Superior temporal gyrus (tissue), 1 donor: ENCODE results near the gene RACK1.

Experiments used
- DNase-seq: peaks from one replicate; pipeline ENCODE4 v3.0.0-alpha.2; 2016; ENCODE audit errors: extremely low spot score

The RACK1 gene

DNA sequence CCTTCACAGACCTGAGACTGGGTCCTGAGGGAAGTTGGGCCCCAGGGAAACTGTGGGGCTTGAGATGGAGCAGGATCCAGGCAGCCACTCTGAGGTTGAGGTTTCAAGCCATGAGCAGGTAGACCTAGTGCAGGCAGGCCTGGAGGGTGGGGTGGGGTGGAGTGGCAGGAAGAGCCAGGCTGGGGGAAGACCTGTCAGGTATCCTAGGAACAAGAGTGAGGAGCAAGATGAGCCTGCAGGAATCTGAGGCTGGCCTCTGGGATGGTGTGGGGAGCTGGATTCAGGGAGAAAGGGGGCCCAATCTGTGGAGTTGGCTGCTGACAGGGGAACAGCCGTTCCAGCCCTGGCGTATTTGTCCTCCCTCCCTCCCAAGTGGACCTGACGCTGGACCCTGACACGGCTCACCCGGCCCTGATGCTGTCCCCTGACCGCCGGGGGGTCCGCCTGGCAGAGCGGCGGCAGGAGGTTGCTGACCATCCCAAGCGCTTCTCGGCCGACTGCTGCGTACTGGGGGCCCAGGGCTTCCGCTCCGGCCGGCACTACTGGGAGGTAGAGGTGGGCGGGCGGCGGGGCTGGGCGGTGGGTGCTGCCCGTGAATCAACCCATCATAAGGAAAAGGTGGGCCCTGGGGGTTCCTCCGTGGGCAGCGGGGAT lies 9.8 kb downstream of the RACK1 start:
- no peak for DNase-seq

GRCh38 chr5:181233088-181233800 lies 10.5 kb downstream of the RACK1 start:
- no peak for DNase-seq

DNA sequence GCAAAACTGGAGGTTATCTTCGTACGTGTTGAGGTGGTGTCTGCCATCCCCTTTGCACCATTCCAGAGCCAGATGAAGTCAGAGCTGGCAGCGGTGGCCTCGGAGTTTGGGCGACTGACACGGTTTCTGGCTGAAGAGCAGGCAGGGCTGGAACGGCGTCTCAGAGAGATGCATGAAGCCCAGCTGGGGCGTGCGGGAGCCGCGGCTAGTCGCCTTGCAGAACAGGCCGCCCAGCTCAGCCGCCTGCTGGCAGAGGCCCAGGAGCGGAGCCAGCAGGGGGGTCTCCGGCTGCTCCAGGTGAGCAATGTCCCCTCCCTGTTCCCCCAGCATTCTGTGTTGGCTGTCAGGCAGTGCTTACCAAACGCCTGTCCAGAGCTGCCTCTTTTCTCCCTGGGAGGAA lies 11.1 kb downstream of the RACK1 start:
- no peak for DNase-seq

DNA sequence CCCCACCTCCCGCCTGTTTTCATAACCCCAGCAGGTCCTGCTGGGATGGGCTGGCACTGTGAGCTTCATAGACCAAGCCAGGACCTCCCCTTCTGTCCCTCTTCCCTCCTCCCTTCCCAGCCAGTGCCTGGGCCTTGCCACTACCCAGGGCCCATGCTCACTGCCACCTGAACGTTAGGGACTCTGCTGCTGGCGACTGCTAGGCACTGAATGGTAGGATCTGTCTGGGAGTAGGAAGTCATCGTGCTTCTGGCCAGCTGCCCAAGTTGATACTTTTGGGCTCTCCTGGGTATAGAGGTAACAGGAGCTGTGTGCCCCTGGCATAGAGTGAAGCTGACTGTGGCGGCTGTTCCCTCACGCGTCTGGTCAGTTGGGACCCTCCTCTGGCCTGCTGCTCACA lies 12.3 kb downstream of the RACK1 start:
- no peak for DNase-seq

DNA sequence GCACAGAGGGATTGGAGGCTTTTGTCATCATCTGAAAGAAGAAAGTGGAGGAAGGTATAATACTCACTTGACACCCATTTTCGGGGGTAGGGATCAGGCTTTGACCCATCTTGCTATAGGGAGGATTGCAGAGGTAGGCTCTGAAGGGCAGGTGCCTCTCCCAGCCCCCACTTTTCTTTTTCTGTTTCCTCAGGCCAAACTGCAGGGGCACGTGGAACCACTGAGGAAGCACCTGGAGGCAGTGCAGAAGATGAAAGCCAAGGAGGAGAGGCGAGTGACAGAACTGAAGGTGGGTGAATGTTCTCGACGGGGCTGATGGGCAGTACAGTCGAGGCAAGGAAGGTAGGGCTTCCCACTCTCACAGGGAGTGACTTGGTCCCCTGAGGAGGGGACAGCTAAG lies 13.2 kb downstream of the RACK1 start:
- DNase-seq: no peak

GRCh38 chr5:181229996-181230395 lies 13.7 kb downstream of the RACK1 start:
- DNase-seq: no peak

GRCh38 chr5:181224390-181225229 lies 19.1 kb downstream of the RACK1 start:
- DNase-seq: no peak

- no peak for DNase-seq
Measured at GRCh38 chr5:181223729-181224389, 19.8 kb downstream of the RACK1 start.

- DNase-seq: peak; percentile 97
Measured at GRCh38 chr5:181223058-181223728, 20.5 kb downstream of the RACK1 start, which contains the start of gene TRIM41. Gene TRIM41 (plus strand): TSS chr5:181223281. CDS start chr5:181224000, 719 bp downstream.

DNA sequence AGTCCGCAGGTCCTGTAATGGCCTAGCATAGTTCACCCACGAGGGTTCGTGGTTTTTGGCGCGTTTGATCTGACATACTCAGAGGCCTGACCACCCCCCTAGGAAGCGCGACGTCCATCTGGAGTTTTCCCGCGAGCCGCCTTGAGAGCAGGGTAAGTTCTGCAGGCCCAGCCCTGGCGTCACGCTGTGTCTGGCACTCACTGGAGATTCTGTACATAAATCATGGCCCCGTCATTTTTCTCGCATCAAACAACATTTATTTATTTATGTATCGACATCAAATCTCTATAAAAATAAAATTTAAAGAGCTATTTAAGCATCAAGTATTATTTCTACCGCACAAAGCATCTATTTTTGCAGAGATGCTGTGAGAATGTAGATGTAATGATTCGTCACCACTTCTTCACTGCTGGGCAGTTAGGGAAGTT lies 21.1 kb downstream of the RACK1 start:
- no peak for DNase-seq

DNA sequence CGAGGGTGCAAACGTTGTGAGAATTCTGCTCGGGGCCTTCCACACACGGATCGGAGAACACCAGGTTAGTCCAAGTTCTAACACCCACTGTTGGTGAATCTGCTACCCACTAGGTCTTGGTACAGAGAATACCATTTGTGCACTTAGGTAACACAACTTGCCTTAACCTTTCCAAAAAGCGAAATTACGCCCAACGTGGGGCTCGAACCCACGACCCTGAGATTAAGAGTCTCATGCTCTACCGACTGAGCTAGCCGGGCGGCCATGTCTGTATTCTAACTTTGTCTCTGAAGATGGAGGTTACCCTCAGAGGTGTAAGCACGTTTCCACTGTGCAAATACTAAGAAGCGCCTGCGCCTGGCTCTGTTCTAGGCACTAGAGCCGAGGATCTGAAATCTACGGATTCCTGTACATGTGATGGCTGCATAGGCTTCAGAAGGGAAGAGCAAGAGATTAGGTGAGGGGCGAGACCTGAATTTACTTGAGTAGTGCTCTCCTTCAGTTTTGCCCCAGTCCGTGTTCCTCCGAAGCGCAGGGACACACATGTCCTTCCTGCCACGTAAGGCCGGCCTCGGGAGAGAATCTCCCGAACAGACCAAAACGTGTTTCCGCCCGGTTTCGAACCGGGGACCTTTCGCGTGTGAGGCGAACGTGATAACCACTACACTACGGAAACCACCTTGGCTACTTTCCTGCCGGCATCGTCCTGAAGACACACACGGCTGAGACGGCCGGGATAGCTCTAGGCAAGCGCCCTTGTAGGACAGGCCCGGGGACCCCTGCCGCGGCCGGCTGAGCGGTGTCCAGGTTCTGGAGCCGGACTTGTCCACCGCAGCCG lies 21.7 kb downstream of the RACK1 start:
- peak; percentile 96 for DNase-seq

DNA sequence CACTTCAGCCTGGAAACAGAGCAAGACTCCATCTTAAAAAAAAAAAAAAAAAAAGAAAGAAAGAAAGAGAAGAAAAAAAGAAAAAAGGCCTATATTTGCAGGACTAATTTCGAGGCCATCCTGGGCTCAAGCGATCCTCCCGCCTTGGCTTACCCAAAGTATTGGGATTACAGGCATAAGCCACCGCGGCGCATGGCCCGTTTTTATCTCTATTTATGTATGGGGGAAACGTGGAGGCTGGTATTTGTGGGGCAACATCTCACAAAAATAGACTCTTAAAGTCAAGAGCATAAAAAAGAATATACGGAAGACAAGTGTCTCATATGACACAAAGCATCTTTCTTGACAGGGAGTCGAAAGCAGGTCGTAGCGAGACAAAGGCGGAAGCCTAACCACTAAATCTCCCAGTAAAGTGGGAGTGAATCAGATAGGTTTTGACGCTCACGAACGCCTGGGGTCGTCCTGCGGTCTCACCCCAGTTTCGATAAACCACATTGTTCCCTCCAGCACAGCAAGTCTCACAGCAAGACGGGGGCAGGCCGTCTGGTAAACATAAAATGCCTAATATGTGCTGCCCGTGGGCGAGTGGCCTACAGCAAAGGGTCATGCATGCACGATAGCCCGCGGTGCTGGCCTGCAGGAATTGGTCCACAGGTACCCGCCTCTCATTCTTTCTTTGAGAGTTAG lies 22.5 kb downstream of the RACK1 start:
- no peak for DNase-seq

DNA sequence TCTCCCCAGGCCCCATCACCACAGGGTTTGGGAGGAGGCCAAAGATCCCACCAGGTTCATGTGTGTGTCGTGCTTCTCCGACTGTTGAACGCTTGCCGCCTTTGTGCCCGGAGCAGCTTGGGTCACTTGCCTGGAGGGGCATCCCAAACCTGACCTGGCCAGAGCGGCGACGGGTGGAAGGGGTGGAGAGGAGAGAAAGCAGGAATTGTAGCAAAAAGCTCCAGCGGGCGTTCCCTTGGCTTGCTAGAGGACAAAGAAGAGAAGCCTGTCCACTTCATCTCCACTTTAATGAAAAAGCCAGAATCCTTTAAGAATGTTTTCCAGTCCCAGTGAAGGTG lies 23.6 kb downstream of the RACK1 start:
- no peak for DNase-seq

GRCh38 chr5:181219262-181220177 lies 24.2 kb downstream of the RACK1 start:
- no peak for DNase-seq

- no peak for DNase-seq
Measured at GRCh38 chr5:181218795-181219124, 24.9 kb downstream of the RACK1 start.

DNA sequence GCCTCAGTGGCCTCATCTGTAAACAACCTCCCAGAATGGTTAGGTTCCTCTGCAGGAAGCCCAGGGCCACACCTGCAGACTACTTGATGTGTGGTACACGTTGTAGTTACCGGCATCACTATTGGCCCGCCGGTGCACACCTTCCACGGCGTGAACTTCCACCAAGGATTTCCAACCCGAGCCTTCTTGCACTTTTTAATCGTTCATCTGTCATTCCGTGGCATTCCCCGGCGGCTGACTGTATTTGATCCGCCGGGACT lies 26.0 kb downstream of the RACK1 start:
- no peak for DNase-seq

- no peak for DNase-seq
Measured at GRCh38 chr5:181217111-181217802, 26.4 kb downstream of the RACK1 start.
